Measurements from ENCODE around the gene B3GAT1.

Gene B3GAT1

GRCh38 chr11:134454146-134454690, 42.2 kb upstream of the B3GAT1 start:
- H3K27ac ChIP-seq, result no peak overlapping the region
- TF ChIP-seq, protein P1, sequence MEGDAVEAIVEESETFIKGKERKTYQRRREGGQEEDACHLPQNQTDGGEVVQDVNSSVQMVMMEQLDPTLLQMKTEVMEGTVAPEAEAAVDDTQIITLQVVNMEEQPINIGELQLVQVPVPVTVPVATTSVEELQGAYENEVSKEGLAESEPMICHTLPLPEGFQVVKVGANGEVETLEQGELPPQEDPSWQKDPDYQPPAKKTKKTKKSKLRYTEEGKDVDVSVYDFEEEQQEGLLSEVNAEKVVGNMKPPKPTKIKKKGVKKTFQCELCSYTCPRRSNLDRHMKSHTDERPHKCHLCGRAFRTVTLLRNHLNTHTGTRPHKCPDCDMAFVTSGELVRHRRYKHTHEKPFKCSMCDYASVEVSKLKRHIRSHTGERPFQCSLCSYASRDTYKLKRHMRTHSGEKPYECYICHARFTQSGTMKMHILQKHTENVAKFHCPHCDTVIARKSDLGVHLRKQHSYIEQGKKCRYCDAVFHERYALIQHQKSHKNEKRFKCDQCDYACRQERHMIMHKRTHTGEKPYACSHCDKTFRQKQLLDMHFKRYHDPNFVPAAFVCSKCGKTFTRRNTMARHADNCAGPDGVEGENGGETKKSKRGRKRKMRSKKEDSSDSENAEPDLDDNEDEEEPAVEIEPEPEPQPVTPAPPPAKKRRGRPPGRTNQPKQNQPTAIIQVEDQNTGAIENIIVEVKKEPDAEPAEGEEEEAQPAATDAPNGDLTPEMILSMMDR (conservative IDR thresholded peaks at IDR 0.05), result no peak

- TF ChIP-seq, protein P1 (conservative IDR thresholded peaks at IDR 0.05), result no peak
- H3K27ac ChIP-seq, result peak overlapping the region; percentile 15; the same call in 1 of the 2 replicates
These were observed 41.4 kb upstream of the B3GAT1 start for GRCh38 chr11:134453441-134453840.

GRCh38 chr11:134452838-134453155, 40.8 kb upstream of the B3GAT1 start:
- TF ChIP-seq, protein P1 (conservative IDR thresholded peaks at IDR 0.05), result no peak
- H3K27ac ChIP-seq, result peak overlapping the region; percentile 15; the same call in 1 of the 2 replicates

GRCh38 chr11:134452026-134452837, 40.2 kb upstream of the B3GAT1 start:
- H3K27ac ChIP-seq, result peak overlapping the region; percentile 15; the same call in 1 of the 2 replicates
- TF ChIP-seq, protein P1 (conservative IDR thresholded peaks at IDR 0.05), result no peak

GRCh38 chr11:134450186-134450585, 38.1 kb upstream of the B3GAT1 start:
- H3K27ac ChIP-seq, result no peak overlapping the region
- TF ChIP-seq, protein P1 (conservative IDR thresholded peaks at IDR 0.05), result no peak

DNA sequence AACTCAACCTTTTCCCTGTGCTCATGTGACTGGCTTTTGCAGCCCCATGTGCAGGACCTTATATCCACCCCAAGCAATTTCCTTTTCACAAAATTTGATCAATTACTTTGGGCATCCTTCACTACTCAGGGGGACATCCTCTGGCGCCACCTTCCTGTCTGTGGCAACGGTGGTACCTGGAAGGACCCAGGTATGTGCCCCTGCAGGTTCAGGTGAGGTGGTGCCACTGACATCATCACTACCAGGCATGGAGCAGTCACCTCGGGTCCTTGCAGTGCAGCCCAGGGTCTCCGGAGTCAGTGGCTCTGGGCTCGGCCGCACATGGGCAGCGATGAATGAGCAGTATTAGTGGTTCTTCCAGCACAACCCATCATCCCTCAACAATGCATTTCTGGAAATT, 37.7 kb upstream of the B3GAT1 start:
- no peak overlapping the region for H3K27ac ChIP-seq
- TF ChIP-seq, protein P1 (conservative IDR thresholded peaks at IDR 0.05), result peak; percentile 63

DNA sequence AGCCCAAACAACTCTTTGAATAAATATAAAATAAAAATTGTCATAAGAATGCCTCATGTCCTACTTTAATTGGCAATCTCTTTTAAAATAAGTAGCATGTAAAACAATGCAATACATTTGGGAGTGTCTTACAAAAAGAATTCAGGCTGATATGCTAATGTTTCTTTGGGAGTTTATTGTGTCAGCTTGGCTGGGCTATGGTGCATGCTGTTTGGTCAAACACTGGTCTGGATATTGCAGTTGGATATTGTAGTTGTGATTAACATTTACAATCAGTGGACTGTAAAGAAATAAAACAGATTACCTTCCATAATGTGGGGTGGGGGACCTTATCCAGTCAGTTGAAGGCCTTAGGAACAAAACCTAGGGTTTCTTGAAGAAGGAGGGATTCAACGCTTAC, 37.0 kb upstream of the B3GAT1 start:
- TF ChIP-seq, protein P1 (conservative IDR thresholded peaks at IDR 0.05), result no peak

More for the DNA sequence above, 37.0 kb upstream of the B3GAT1 start:
- H3K27ac ChIP-seq, result no peak overlapping the region

Measured in VCaP (cell line).